ENCODE measurements around the gene KIF26B. TPM values are rescaled to one million over a fixed set of nuclear protein-coding genes. Genes with fewer than 3 reads are reported as not detected.

The KIF26B gene
- total RNA-seq, 1 donor from 2014 or later, result 0.49 TPM

GRCh38 chr1:245168906-245169305 lies 14.1 kb downstream of the KIF26B start:
- no peaks in the 10 kb centered on the region for H3K9me3 ChIP-seq
- H3K27me3 ChIP-seq, result no peaks in the 10 kb centered on the region
- no peak overlapping the region for H3K27ac ChIP-seq
- intact Hi-C loops (cut with DNase I), result no loop called here
- H3K4me3 ChIP-seq, result no peak overlapping the region
- peaks cover 9% of the 10 kb centered on the region for H3K4me1 ChIP-seq
- DNase-seq (ENCODE audit: extremely low spot score in 2 of 2), result no peak
- H3K36me3 ChIP-seq, result no peaks in the 10 kb centered on the region
- no peak for TF ChIP-seq POLR2AphosphoS5 (IDR thresholded peaks at IDR 0.05; ENCODE audit: insufficient read depth in 1 of 2, low read depth in 1 of 2)
- no peak for TF ChIP-seq CTCF (IDR thresholded peaks at IDR 0.05)
- no peak for TF ChIP-seq POLR2A (IDR thresholded peaks at IDR 0.05)

- DNase-seq (ENCODE audit: extremely low spot score in 2 of 2), result no peak
- Histone ChIP-seq H3K36me3 (no peaks in the 10 kb centered on the region), H3K27me3 (no peaks in the 10 kb centered on the region), H3K4me1 (peaks cover 11% of the 10 kb centered on the region), H3K4me3 (no peak overlapping the region), H3K27ac (no peak overlapping the region), H3K9me3 (no peaks in the 10 kb centered on the region)
- TF ChIP-seq CTCF (IDR thresholded peaks at IDR 0.05) (no peak), POLR2AphosphoS5 (IDR thresholded peaks at IDR 0.05; ENCODE audit: insufficient read depth in 1 of 2, low read depth in 1 of 2) (no peak), POLR2A (IDR thresholded peaks at IDR 0.05) (no peak)
- intact Hi-C loops (cut with DNase I), result no loop called here
These were observed 14.6 kb downstream of the KIF26B start for GRCh38 chr1:245169376-245169775.

- intact Hi-C loops (cut with DNase I), result no loop called here
- no peak for TF ChIP-seq CTCF (IDR thresholded peaks at IDR 0.05)
- no peak for TF ChIP-seq POLR2AphosphoS5 (IDR thresholded peaks at IDR 0.05; ENCODE audit: insufficient read depth in 1 of 2, low read depth in 1 of 2)
- TF ChIP-seq POLR2A (IDR thresholded peaks at IDR 0.05), result no peak
- DNase-seq (ENCODE audit: extremely low spot score in 2 of 2), result no peak
- Histone ChIP-seq H3K27ac (no peak overlapping the region), H3K4me1 (peaks cover 11% of the 10 kb centered on the region), H3K9me3 (no peaks in the 10 kb centered on the region), H3K36me3 (no peaks in the 10 kb centered on the region), H3K4me3 (no peak overlapping the region), H3K27me3 (no peaks in the 10 kb centered on the region)
These were observed 17.2 kb downstream of the KIF26B start for GRCh38 chr1:245172026-245172425.

GRCh38 chr1:245172829-245173228 lies 18.0 kb downstream of the KIF26B start:
- Histone ChIP-seq H3K27me3 (no peaks in the 10 kb centered on the region), H3K4me3 (no peak overlapping the region), H3K27ac (no peak overlapping the region), H3K36me3 (no peaks in the 10 kb centered on the region), H3K4me1 (peaks cover 11% of the 10 kb centered on the region), H3K9me3 (no peaks in the 10 kb centered on the region)
- TF ChIP-seq POLR2AphosphoS5 (IDR thresholded peaks at IDR 0.05; ENCODE audit: insufficient read depth in 1 of 2, low read depth in 1 of 2) (no peak), CTCF (IDR thresholded peaks at IDR 0.05) (no peak), POLR2A (IDR thresholded peaks at IDR 0.05) (no peak)
- intact Hi-C loops (cut with DNase I), result no loop called here
- no peak for DNase-seq (ENCODE audit: extremely low spot score in 2 of 2)

- Histone ChIP-seq H3K36me3 (no peaks in the 10 kb centered on the region), H3K4me1 (peaks cover 11% of the 10 kb centered on the region), H3K27me3 (no peaks in the 10 kb centered on the region), H3K4me3 (no peak overlapping the region), H3K27ac (no peak overlapping the region), H3K9me3 (no peaks in the 10 kb centered on the region)
- TF ChIP-seq POLR2A (IDR thresholded peaks at IDR 0.05) (no peak), POLR2AphosphoS5 (IDR thresholded peaks at IDR 0.05; ENCODE audit: insufficient read depth in 1 of 2, low read depth in 1 of 2) (no peak), CTCF (IDR thresholded peaks at IDR 0.05) (no peak)
- DNase-seq (ENCODE audit: extremely low spot score in 2 of 2), result no peak
- intact Hi-C loops (cut with DNase I), result no loop called here
These were observed 18.8 kb downstream of the KIF26B start for GRCh38 chr1:245173446-245174211.
